ENCODE measurements around the gene TBC1D5.
"Not testable (repeated sequence)": the region's sequence is repeated elsewhere in the genome, so short reads cannot be mapped to it uniquely, and the experiment has no call there.

The TBC1D5 gene

DNA sequence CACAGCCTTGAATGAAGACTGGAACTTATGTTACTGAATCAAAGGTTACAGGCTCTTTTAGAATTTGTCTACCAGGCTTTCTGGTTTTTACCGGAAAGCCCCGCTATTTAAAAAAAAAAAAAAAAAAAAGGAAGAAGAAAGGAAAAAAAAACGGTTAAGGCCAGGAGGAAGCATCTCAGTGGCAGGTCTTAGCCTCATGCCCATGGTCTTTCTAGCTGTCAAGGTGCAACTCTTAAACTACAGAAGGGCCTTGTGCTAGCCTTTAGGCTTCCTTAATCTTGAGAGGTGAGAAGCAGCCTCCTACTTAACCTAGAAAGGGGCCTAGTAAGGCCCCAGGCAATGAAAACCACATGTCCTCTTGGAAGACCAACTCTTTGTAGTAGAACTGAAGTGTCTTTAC, 77.5 kb downstream of the TBC1D5 start:
- no peak for DNase-seq (ENCODE audit: low read depth)
- TF ChIP-seq, protein P1, sequence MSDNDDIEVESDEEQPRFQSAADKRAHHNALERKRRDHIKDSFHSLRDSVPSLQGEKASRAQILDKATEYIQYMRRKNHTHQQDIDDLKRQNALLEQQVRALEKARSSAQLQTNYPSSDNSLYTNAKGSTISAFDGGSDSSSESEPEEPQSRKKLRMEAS (IDR thresholded peaks at IDR 0.05; ENCODE audit: low read depth, low read length), result no peak
- TF ChIP-seq POLR2A (IDR thresholded peaks at IDR 0.05; ENCODE audit: extremely low read depth, insufficient read length) (no peak), MYC (IDR thresholded peaks at IDR 0.05; ENCODE audit: low read depth, low read length) (no peak)
- TF ChIP-seq, protein P2, sequence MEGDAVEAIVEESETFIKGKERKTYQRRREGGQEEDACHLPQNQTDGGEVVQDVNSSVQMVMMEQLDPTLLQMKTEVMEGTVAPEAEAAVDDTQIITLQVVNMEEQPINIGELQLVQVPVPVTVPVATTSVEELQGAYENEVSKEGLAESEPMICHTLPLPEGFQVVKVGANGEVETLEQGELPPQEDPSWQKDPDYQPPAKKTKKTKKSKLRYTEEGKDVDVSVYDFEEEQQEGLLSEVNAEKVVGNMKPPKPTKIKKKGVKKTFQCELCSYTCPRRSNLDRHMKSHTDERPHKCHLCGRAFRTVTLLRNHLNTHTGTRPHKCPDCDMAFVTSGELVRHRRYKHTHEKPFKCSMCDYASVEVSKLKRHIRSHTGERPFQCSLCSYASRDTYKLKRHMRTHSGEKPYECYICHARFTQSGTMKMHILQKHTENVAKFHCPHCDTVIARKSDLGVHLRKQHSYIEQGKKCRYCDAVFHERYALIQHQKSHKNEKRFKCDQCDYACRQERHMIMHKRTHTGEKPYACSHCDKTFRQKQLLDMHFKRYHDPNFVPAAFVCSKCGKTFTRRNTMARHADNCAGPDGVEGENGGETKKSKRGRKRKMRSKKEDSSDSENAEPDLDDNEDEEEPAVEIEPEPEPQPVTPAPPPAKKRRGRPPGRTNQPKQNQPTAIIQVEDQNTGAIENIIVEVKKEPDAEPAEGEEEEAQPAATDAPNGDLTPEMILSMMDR (IDR thresholded peaks at IDR 0.05; ENCODE audit: low read depth, low read length), result no peak
- no peak overlapping the region for H3K4me3 ChIP-seq (ENCODE audit: low read depth, low read length)

DNA sequence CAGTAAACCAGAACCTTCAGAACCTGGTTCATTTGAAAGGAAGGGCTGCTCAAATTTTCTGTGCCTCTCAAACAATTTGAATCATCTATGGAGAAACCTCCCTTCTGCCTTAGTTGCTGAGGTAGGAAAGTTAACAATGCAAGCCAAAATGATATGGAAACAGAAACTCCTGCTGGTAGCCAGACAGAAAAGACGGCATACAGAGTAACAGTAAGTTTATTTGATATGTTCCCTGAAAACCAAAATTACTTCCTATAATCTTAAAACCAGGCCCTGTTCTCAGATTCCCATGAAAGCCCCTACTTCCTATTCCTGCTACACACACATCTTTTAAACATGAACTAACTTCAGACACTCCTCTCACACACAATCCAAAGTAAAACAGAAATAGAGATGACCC, 86.2 kb downstream of the TBC1D5 start:
- H3K4me3 ChIP-seq (ENCODE audit: low read depth, low read length), result no peak overlapping the region
- TF ChIP-seq, protein P1 (IDR thresholded peaks at IDR 0.05; ENCODE audit: low read depth, low read length), result no peak
- TF ChIP-seq MYC (IDR thresholded peaks at IDR 0.05; ENCODE audit: low read depth, low read length) (no peak), POLR2A (IDR thresholded peaks at IDR 0.05; ENCODE audit: extremely low read depth, insufficient read length) (no peak)
- TF ChIP-seq, protein P2 (IDR thresholded peaks at IDR 0.05; ENCODE audit: low read depth, low read length), result no peak
- no peak for DNase-seq (ENCODE audit: low read depth)

DNA sequence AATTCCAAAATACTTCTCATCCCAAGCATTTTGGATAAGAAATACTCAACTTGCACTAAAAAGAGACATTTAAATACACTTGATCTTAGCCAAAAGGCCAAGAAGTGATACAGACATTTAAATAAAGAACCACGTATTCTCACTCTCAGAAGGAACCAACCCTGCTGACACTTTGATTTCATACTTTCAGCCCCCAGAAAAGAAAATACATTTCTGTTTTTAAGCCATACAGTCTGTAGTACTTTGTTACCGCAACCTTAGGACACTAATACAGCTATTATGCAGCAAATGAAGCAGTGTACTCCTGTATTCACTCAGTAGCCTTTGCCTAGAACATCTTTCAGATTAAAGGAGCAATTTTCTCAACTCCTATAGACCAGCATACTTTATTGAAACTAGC, 86.7 kb downstream of the TBC1D5 start:
- TF ChIP-seq, protein P1 (IDR thresholded peaks at IDR 0.05; ENCODE audit: low read depth, low read length), result no peak
- TF ChIP-seq POLR2A (IDR thresholded peaks at IDR 0.05; ENCODE audit: extremely low read depth, insufficient read length) (no peak), MYC (IDR thresholded peaks at IDR 0.05; ENCODE audit: low read depth, low read length) (no peak)
- TF ChIP-seq, protein P2 (IDR thresholded peaks at IDR 0.05; ENCODE audit: low read depth, low read length), result no peak
- no peak overlapping the region for H3K4me3 ChIP-seq (ENCODE audit: low read depth, low read length)
- DNase-seq (ENCODE audit: low read depth), result no peak

DNA sequence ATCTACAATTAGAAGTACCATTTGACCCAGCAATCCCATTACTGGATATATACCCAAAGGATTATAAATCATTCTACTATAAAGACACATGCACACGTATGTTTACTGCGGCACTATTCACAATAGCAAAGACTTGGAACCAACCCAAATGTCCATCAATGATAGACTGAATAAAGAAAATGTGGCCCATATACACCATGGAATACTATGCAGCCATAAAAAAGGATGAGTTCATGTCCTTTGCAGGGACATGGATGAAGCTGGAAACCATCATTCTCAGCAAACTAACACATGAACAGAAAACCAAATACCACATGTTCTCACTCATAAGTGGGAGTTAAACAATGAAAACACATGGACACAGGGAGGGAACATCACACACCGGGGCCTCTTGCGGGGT, 92.7 kb downstream of the TBC1D5 start:
- H3K4me3 ChIP-seq (ENCODE audit: low read depth, low read length); DNase-seq (ENCODE audit: low read depth): not testable (repeated sequence)

DNA sequence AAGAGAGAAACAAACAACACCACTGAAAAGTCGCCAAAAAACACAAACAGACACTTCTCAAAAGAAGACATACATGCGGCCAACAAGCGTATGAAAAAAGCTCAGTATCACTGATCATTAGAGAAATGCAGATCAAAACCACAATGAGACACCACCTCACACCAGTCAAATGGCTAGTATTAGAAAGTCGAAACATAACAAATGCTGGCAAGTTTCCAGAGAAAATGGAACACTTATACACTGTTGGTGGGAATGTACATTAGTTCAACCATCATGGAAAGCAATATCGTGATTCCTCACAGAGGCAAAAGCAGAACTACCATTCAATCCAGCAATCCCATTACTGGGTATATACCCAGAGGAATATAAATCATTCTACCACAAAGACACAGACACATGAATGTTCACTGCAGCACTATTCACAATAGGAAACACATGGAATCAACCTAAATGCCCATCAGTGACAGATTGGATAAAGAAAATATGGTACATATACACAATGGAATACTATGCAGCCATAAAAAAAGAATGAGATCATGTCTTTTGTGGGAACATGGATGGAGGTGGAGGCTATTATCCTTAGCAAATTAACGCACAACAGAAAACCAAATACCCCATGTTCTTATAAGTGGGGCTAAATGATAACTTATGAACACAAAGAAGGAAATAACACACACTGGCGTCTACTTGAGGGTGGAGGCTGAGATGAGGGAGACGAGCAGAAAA, 93.6 kb downstream of the TBC1D5 start:
- not testable (repeated sequence) for DNase-seq (ENCODE audit: low read depth); H3K4me3 ChIP-seq (ENCODE audit: low read depth, low read length)

DNA sequence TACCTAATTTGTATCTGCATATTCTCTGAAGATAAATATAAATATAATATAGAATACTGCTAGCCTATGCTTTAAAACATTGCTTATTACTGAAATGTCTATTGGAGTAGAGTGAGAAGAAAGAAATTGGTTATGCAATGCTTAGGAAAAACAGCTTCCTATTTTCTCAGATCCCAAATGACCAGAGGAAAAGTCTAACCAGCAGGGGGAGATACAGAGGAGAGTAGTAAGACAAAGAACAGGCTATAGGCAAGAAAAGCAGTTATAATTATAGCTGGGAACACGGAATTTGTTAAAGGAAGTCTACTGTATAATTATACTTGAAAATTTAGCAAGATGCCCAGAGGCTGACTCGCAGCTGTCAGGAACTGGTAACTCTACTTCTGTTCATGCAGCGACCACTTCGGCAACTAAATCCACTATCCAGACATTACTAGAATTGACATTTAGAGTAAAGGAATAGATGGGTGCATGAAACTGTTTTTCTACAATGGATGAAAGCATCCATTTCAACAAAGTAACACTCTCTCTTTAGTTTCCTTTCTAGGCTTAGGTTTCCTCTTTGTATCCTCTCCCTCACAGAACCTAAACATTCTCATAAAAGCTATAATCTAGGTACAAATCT, 97.2 kb downstream of the TBC1D5 start:
- TF ChIP-seq, protein P1 (IDR thresholded peaks at IDR 0.05; ENCODE audit: low read depth, low read length), result no peak
- no peak for TF ChIP-seq MYC (IDR thresholded peaks at IDR 0.05; ENCODE audit: low read depth, low read length)
- TF ChIP-seq, protein P2 (IDR thresholded peaks at IDR 0.05; ENCODE audit: low read depth, low read length), result peak; percentile 72
- no peak overlapping the region for H3K4me3 ChIP-seq (ENCODE audit: low read depth, low read length)
- DNase-seq (ENCODE audit: low read depth), result peak; percentile 75

DNA sequence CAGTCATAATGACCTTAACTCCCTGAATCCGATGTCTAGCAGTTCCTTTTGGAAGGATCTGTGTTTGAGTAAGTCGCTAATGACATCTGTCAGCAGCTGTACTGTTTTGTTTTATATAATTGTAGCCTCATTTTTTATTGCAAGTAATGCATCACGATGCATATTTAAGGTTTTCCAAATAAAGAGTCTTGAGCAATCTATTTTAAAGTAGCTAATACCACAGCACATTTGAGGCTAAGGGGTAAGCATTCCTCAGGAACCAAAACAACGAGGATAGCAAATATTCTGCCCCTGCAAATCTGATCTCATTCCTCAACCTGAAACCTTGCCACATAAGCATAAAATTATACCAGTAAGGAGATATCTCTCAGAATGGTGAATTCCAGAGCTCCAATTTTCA, 98.7 kb downstream of the TBC1D5 start:
- no peak overlapping the region for H3K4me3 ChIP-seq (ENCODE audit: low read depth, low read length)
- no peak for DNase-seq (ENCODE audit: low read depth)
- TF ChIP-seq POLR2A (IDR thresholded peaks at IDR 0.05; ENCODE audit: extremely low read depth, insufficient read length) (no peak), MYC (IDR thresholded peaks at IDR 0.05; ENCODE audit: low read depth, low read length) (no peak)
- TF ChIP-seq, protein P1 (IDR thresholded peaks at IDR 0.05; ENCODE audit: low read depth, low read length), result no peak
- TF ChIP-seq, protein P2 (IDR thresholded peaks at IDR 0.05; ENCODE audit: low read depth, low read length), result no peak

Measured in NB4 (cell line).